ENCODE results near the gene UBA6.

Gene UBA6

DNA sequence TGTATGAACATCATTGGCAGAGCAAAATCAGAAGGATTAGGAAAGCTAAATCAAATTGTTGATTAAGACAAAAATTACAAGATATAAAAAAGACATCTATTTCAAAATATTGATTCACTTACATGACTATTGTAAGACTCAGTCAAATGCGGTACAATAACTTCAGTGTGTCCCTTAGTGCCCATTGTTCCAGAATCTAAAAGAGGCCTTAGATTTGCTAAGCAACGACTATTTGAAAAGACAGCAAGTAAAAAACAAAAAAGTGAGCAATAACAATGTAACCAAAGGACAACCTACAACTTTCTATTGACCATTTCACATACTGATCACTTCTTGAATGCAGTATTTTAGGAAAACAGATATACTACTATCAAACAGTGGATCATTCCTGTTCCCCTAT lies 65.6 kb downstream of the UBA6 start:
- TF ChIP-seq, protein P1, sequence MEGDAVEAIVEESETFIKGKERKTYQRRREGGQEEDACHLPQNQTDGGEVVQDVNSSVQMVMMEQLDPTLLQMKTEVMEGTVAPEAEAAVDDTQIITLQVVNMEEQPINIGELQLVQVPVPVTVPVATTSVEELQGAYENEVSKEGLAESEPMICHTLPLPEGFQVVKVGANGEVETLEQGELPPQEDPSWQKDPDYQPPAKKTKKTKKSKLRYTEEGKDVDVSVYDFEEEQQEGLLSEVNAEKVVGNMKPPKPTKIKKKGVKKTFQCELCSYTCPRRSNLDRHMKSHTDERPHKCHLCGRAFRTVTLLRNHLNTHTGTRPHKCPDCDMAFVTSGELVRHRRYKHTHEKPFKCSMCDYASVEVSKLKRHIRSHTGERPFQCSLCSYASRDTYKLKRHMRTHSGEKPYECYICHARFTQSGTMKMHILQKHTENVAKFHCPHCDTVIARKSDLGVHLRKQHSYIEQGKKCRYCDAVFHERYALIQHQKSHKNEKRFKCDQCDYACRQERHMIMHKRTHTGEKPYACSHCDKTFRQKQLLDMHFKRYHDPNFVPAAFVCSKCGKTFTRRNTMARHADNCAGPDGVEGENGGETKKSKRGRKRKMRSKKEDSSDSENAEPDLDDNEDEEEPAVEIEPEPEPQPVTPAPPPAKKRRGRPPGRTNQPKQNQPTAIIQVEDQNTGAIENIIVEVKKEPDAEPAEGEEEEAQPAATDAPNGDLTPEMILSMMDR (conservative IDR thresholded peaks at IDR 0.05; ENCODE audit: low read depth, low read length), result no peak
- DNase-seq (ENCODE audit: low read depth), result no peak

DNA sequence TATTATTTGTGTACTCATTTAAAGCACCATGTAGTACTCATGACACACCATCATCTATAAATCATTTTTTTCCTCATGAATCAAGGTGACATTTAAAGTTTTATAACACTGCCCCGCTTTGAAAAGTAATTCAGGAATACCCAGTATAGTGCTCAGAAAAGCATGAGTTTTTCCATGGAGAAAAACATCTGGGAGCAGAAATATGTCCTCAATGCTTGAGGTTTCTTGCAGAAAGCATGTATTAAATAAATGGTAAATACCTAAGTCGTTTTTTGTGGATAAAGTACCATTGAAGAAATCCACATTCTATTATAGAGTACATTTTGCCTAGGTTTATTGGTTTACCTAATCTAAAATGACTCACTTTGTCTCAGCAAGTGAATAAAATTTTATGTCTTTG lies 66.2 kb downstream of the UBA6 start:
- no peak overlapping the region for H3K4me3 ChIP-seq (ENCODE audit: low read depth, low read length)
- TF ChIP-seq, protein P1 (conservative IDR thresholded peaks at IDR 0.05; ENCODE audit: low read depth, low read length), result no peak
- no peak for DNase-seq (ENCODE audit: low read depth)

More for the DNA sequence above, 65.6 kb downstream of the UBA6 start:
- H3K4me3 ChIP-seq (ENCODE audit: low read depth, low read length), result no peak overlapping the region

DNA sequence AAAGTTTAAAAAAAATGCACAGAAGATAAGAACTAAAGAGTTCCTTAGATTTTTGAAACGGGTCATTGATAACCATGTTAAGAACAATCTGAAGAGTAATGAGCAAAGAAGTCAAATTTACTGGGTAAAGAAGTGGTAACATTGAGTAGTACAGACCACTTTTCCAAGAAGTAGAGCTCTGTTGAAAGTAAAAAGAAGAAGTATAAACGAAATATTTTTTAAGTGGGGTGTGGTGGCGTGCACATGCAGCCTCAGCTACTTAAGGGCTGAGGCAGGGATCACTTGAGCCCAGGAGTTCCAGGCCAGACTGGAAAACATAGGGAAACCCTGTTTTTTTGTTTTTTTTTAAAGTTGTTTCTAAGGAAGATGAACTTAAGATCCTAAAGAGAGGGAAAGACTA lies 68.5 kb downstream of the UBA6 start:
- no peak overlapping the region for H3K4me3 ChIP-seq (ENCODE audit: low read depth, low read length)

DNA sequence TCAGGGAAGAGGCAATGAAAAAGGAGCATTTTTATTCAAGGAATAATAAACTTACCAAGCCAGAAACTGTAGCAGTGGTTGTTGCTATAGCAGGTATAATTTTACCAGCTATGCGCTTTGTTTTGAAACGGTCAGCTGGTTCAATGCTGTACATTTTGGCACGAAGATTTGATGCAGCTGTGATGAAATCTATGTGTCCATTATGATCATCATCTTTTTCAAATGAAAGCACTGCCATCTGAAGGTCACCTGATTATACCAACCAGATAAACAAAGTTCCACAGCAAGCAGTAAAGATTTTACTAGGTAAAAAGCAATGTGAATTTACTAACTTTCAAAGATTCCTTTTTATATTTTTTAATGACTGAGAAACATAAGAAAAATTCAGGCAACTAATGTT lies 76.0 kb downstream of the UBA6 start:
- H3K4me3 ChIP-seq (ENCODE audit: low read depth, low read length), result no peak overlapping the region
- TF ChIP-seq, protein P1 (conservative IDR thresholded peaks at IDR 0.05; ENCODE audit: low read depth, low read length), result no peak
- peak; percentile 4 for DNase-seq (ENCODE audit: low read depth)

More for the DNA sequence above, 68.5 kb downstream of the UBA6 start:
- DNase-seq (ENCODE audit: low read depth), result no peak
- TF ChIP-seq, protein P1 (conservative IDR thresholded peaks at IDR 0.05; ENCODE audit: low read depth, low read length), result no peak

DNA sequence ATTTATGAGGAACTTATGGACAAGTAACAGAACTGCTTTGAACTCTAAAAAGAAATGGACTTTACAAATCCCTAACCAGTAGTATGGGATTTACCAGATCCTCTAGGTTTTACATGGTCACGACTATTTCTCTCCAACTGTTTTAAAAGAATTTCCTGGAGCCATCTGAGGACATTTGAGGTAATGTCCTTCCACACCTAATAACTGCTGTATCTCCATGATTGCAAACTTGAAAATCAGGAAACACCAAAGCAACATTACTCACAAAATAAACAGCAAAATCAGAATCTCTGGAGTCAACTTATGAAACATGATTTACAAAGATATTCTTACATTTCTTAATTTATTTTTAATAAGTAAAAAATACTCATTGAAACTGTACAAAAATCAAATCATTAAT lies 84.5 kb downstream of the UBA6 start:
- H3K4me3 ChIP-seq (ENCODE audit: low read depth, low read length), result no peak overlapping the region

DNA sequence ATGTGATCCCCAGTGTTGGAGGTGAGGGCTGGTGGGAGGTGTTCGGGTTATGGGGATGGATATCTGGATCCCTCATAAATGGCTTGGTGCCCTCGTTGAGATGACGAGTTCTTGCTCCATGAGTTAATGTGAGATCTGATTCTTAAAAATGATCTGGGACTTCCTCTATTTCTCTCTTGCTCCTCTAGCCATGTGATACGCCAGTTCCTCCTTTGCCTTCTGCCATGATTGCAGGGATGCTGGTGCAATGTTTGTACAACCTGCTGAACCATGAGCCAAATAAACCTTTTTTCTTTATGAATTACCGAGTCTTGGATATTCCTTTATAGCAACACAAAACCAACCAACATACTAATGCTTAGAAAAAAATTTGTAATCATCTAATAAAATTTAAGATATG lies 85.8 kb downstream of the UBA6 start:
- TF ChIP-seq, protein P1 (conservative IDR thresholded peaks at IDR 0.05; ENCODE audit: low read depth, low read length), result no peak
- no peak for DNase-seq (ENCODE audit: low read depth)
- no peak overlapping the region for H3K4me3 ChIP-seq (ENCODE audit: low read depth, low read length)

More for the DNA sequence above, 84.5 kb downstream of the UBA6 start:
- no peak for DNase-seq (ENCODE audit: low read depth)
- TF ChIP-seq, protein P1 (conservative IDR thresholded peaks at IDR 0.05; ENCODE audit: low read depth, low read length), result no peak

DNA sequence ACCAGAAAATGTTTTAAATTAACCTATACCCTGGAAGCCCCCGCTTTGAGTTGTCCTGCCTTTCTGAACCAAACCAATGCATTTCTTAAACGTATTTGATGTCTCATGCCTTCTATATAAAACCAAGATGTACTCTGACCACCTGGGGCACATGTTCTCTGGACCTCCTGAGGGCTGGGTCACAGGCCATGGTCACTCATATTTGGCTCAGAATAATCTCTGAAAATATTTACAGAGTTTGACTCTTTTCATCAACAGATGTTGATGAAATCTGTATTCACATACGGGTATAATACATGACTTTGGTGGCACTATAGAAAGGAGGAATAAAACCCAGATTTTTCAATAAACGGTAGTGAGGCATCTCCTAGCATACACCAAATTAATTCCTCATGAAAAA lies 86.8 kb downstream of the UBA6 start:
- DNase-seq (ENCODE audit: low read depth), result no peak
- TF ChIP-seq, protein P1 (conservative IDR thresholded peaks at IDR 0.05; ENCODE audit: low read depth, low read length), result no peak
- no peak overlapping the region for H3K4me3 ChIP-seq (ENCODE audit: low read depth, low read length)
